ENCODE data around the gene OPN1SW.

The OPN1SW gene, protein sequence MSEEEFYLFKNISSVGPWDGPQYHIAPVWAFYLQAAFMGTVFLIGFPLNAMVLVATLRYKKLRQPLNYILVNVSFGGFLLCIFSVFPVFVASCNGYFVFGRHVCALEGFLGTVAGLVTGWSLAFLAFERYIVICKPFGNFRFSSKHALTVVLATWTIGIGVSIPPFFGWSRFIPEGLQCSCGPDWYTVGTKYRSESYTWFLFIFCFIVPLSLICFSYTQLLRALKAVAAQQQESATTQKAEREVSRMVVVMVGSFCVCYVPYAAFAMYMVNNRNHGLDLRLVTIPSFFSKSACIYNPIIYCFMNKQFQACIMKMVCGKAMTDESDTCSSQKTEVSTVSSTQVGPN

GRCh38 chr7:128775744-128776474, at the start of gene OPN1SW:
OPN1SW (minus strand) TSS chr7:128775794; CDS start chr7:128775781, 13 bp downstream.
- no peak for DNase-seq

DNA sequence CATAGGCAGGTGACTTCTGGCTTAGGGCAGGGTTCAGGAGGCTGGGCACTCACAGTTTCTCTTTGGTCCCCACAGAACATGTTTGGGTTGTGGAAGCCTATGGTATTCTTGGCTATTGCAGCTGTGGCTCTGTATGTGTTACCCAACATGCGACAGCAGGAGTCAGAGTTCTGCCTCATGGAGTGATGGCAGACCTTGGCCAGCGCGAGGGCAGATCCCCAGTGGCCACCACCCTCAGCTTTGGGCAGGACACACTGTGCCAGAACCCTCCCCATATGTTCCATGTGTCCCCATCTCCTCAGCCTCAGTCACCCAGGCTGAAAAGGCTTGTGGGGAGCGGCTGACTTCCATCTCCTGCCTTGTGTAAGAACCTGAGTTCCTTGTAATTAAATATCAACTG, 46.1 kb upstream of the OPN1SW start:
- no peak for DNase-seq

- DNase-seq, result no peak
Measured at GRCh38 chr7:128818694-128819093, 43.1 kb upstream of the OPN1SW start.

DNA sequence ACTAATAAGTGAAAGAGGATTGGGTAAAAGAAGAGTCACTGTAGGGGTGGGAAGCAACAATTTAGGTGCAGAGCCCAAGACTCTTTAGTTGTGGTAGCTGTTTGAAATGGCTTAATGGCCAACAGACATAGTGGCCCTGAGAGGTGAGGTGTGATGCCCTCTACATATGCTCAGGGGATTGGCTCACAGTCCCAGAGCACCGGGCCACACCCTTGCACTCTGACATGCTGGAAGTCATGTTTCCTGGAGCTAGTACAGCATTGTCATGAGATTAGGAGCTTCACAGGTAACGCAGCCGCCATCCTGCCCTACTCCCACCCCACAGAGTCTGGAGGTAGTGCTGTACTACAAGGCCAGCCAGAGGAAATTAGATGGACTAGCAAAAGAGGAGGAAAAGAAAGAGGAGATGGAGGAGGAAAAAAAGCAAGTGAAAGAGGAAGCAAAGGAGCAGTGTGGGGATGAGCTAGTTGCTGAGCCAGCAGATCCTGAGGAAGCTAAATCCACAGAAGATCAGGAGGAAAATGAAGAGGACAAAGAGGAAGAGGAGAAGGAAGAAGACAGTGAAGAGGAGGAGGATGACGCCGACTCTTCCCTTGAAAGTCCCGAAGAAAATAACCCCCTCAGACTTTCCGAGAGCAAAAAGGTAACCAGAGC, 39.8 kb upstream of the OPN1SW start:
- DNase-seq, result no peak

DNA sequence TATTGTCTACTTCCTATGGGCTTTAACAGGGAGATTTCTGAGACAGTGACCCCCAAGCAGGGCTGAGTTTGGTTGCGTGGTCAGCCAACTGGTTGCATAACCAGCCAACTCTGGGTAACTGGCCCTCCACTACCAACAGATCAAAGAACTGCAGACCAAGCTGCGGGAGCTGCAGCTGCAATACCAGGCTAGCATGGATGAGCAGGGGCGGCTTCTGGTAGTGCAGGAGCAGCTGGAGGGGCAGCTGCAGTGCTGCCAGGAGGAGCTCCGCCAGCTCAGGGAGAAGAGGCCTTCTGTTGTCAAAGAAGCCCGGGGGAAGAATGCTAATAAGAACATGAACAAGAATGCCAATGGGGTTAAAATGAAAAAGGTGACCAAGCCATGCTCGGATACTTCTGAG, 38.9 kb upstream of the OPN1SW start:
- DNase-seq, result no peak

DNA sequence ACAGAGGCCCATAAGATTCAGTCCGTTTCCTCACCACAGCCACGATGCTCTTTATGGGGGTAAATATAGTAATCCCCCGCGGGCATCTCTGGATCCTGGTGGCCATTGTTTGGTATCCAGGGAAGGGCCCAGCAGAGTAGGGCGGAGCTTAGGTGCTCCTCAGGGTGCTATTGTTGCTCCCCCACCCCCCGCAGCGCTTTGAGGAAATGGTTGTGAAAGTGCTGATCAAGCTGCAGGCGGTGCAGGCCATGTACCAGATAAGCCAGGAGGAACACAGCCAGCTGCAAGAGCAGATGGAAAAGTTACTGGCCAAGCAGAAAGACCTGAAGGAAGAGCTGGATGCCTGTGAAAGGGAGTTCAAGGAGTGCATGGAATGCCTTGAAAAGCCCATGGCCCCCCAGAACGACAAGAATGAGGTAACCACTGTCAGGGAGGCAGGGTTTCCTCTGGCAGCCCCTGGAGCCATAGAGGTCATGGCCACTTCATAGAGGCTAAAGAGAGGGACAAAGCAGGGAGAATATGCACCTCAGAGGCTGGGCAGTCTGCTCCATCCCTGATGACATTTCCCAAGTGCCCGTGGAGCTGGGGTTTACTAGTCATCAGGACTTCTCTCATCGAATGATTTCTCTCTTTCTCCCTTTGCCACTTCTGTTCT, 37.0 kb upstream of the OPN1SW start:
- DNase-seq, result peak; percentile 84

DNA sequence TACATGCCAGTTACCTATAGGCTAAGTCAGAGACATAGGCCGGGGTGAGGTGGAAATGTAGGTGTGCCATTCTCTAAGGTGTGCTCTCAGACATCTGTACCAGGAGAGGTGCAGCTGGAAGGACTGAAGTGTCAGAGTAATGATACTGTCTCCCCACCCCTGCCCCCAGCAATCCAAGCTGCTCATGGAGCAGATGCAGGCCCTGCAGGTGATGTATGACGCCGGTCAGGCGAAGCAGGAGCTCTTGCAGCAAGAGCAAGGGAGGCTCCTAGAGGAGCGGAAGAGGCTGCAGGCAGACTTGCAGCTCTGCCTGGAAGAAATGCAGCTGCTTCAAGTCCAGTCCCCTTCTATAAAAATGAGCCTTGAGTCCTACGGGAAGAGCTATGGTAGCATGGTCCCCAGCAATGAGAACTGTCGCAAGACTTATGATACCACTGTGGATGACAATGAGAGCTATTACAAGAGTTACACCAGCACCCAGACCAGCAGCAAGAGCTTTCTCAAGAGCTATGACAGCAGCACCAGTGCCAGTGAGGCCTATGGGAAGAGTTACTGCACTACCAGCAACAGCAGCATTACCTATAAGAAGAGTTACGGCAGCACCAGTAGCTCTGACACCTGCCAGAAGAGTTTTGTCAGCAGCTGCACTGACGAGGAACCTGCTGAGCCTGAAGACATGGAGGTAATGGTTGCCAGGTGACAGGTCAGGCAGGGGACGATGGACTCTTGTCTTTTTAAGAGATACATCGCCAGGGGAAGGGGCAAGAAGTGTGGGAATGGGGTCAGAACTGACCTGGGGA, 36.2 kb upstream of the OPN1SW start:
- DNase-seq, result peak; percentile 30

- no peak for DNase-seq
Measured at GRCh38 chr7:128810997-128811396, 35.4 kb upstream of the OPN1SW start.

GRCh38 chr7:128810473-128810872, 34.9 kb upstream of the OPN1SW start:
- DNase-seq, result no peak

GRCh38 chr7:128809363-128809762, 33.8 kb upstream of the OPN1SW start:
- DNase-seq, result no peak

DNA sequence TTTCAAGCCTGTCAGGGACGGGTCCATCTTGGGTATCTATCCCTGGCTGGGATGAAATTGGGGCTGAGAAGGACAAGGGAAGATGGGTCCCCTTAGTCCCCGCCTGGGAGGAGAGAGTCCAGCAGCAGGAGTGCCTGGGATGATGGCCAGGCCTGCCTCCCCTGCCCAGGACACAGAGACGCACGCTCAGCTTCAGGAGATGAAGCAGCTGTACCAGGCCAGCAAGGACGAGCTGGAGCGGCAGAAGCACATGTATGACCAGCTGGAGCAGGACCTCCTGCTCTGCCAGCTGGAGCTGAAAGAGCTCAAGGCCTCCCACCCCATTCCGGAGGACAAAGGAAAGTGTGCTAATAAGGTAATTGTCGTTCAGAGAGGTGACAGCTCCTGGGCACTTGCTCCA, 31.6 kb upstream of the OPN1SW start:
- no peak for DNase-seq

DNA sequence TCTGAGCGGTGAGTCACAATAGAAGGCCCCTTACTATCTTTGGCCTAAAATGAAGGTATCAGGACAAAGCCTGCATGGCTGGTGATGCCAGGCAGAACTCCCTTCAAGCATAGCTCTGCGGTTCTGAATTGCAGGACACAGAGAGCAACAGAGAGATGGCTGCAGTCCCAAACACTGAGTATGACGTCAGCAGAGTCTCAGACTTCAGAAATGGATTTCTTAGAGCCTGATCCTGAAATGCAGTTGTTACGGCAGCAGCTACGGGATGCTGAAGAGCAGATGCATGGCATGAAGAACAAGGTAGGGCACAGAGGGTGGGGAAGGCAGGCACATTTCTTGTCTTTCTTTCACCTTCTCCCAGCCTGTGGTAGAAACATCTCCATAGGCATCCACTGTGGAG, 29.6 kb upstream of the OPN1SW start:
- no peak for DNase-seq

DNA sequence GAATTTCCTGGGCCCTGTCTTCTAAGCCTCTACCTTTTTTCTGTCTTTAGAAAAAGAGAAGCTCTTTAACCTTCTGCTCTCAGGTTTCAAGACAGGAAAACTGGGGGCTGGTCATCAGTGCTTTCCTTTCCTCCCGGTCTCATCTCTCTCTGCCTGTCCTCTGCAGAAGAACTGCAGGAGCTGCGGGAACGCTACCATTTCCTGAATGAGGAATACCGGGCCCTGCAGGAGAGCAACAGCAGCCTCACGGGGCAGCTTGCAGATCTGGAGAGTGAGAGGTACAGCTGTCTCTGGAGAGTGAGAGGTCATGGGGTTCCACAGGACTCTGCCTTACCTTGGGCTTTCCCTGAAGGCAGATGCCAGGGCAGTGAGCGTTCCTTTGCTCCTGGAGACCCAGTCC, 28.9 kb upstream of the OPN1SW start:
- DNase-seq, result no peak

DNA sequence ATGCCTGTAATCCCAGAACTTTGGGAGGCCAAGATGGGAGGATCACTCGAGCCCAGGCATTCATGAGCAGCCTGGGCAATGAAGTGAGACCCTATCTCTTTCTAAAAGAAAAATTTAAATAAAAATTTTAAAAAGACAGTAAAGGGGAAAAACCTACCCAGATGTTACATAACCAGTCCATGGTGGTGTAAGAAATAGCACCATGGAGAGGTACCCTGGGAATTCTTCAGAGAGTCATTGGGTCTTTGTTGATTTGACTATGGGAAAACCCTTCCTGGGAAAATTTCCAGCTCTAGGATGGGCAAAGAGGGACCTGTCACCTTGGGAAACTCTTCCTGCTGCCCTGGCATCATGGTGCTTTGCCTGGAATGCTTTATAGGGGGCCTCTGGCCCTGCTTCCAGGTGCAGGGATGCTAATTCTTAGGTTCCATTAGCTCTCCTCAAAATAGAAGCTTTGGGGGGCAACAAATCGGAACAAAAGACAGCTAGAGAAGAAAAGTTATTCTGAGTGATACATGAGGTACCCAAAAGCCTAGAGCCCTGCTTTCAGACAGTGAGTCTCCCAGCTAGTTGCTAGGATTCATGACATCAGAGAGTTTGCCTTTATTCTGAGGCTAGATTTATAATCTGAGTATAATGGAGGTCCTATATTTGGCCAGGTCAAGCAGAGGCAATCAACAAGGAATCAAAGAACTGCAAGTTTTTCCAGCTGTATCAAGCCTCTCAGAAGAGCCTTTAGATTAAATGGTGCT, 26.2 kb upstream of the OPN1SW start:
- DNase-seq, result no peak

DNA sequence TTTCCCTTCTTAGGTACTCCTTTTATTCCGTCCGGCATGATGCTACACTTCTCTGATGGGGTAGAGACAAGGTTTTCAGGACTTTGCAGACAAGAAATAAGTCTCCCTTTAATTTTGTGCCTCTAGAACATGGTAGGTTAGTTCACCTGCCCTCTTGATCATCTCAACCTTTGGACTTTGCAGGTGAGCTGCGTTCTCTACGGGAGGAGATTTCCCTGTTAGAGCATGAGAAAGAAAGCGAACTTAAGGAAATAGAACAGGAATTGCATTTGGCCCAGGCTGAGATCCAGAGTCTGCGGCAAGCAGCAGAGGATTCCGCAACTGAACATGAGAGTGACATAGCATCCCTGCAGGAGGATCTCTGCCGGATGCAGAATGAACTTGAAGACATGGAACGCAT, 25.4 kb upstream of the OPN1SW start:
- DNase-seq, result no peak

DNA sequence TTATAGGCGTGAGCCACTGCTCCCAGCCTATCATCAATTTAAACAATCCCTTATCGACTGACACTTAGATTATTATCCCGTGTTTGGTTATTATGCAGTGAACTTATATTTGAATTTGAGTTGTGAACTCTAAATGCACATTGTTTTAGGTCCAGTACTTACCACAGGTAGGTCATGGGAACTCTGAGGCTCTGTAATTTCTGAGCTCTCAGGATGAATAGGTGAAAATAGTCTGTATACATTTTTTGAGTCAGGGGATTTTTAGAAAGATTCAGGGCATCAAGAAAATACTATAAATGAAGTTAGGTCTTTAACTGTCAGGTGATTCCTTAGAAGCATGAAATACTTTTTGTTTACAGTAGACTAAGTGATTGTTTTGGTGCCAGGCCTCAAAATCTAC, 25.0 kb upstream of the OPN1SW start:
- no peak for DNase-seq

DNA sequence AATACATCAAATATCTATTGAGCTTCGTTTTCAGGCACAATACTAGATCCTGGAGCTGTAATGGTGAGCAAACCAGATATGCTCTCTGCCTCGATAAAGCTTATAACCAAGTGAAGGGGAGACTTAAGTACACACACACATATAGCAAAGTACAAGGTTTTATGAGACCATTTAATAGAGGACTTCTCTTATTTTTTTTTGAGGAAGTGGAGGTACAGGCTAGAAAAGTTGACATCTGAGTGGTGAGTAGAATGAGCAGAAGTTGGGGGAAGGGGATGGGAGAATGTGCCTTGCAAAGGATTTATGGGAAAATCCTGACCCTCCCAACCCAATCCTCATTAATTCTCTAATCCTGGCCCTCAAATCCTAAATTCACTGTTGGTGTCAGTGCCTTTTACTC, 23.9 kb upstream of the OPN1SW start:
- DNase-seq, result no peak

DNA sequence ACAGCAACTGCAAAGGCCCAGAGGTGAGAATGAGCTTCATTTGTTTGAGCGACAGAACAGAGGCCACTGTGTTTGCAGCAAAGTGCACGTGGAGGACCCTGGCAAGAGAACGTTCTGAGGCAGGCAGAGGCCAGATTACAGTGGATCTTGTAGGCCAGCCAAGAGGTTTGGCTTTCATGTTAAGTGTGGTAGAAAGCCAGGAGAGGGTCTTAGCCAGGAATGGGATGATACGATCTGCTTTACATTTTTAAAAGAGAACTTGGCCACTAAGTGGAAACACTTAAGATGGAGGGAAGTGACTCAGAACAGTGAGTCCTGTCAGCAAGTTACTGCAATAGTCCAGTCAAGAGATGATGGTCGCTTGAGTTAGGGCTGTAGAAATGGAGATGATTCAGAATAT, 20.7 kb upstream of the OPN1SW start:
- no peak for DNase-seq

DNA sequence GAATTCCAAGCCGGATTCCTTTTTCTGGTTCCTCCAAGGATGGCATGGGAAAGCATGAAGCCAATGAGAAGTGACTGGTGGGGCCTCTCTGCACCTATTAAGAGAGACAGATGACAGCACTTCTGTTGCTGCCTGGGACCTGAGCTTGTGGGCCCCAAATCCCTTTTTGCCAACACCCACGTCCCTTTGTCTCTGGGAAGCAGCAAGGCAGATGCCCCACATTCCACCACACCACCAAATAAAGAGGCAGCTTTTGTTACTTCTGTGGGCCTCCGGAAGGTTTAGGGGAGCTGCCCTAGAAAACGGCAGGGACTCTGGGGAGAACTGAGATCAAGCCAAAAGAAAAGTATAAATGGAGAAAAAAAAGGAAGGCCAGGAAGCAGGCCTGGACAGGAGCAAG, 19.5 kb upstream of the OPN1SW start:
- DNase-seq, result no peak

GRCh38 chr7:128794436-128794835, 18.8 kb upstream of the OPN1SW start:
- no peak for DNase-seq

DNA sequence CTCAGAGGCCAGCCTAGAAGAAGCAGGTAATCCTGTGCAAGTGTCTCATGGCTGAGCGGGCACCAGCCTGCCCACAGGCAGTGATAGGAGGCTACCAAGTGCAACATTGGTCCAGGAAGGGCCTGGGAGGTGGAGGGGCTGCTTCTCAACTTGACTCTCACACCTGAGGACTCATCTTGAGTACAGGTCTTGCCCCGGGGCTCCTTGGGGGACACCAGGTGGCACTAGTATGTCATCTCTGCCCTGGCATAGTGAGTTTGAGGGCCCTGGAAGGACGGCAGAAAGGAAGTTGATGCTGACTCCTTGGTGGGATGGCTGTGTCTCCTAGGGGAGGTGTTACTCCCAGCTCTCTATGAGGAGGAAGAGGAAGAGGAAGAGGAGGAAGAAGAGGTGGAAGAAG, 18.4 kb upstream of the OPN1SW start:
- DNase-seq, result no peak

DNA sequence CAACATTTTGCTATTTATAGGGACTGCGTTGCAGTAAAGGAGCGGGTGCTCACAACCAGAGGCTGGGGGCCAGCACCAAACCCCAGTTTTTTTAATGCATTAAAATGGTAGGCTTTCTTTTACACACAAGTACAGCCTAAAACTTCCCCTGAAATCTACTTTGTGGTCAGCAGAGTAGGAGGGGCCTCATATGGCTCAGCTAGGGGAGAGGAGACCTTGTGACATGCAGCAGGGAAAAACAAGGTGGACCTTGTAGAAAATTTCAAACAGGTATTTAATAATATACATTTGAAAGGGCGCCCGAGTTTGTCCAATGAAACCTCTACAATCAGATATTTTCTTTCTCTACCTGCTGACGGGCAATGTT, 17.6 kb upstream of the OPN1SW start:
- DNase-seq, result no peak

All from DMS153 (cell line).